ENCODE results near the gene MVB12B.

Gene MVB12B

GRCh38 chr9:126411225-126411947 is 84.8 kb downstream of the MVB12B start:
- no peak for DNase-seq

DNA sequence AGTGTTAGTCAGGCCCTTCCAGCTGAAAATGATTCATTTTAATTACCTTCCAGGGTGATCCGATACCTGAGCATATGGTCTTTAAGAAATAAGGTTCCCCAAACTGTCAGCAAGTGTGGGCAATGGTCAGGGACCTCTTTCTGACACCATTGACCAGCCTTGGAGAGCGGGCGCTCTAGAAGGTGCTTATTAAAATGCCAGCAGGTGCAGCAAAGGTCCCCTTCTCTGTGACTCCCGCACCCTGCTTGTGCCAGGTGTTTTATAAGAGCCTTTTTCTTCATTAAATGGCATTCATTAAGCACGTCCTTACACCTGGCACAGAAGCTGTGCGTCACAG is 85.3 kb downstream of the MVB12B start:
- DNase-seq = no peak

- peak in 1 of 2 donors; percentile 14 for DNase-seq
Measured at GRCh38 chr9:126412905-126413304, 86.3 kb downstream of the MVB12B start.

GRCh38 chr9:126413391-126414068 is 86.9 kb downstream of the MVB12B start:
- peak; percentile 58 to 61 for DNase-seq

- DNase-seq = no peak
Measured at GRCh38 chr9:126415741-126416370, 89.2 kb downstream of the MVB12B start.

- DNase-seq = no peak
Measured at GRCh38 chr9:126417043-126417442, 90.4 kb downstream of the MVB12B start.

- DNase-seq = no peak
Measured at GRCh38 chr9:126417684-126418083, 91.1 kb downstream of the MVB12B start.

GRCh38 chr9:126418608-126419007 is 92.0 kb downstream of the MVB12B start:
- DNase-seq = no peak

- no peak for DNase-seq
Measured at GRCh38 chr9:126419475-126419874, 92.8 kb downstream of the MVB12B start.

DNA sequence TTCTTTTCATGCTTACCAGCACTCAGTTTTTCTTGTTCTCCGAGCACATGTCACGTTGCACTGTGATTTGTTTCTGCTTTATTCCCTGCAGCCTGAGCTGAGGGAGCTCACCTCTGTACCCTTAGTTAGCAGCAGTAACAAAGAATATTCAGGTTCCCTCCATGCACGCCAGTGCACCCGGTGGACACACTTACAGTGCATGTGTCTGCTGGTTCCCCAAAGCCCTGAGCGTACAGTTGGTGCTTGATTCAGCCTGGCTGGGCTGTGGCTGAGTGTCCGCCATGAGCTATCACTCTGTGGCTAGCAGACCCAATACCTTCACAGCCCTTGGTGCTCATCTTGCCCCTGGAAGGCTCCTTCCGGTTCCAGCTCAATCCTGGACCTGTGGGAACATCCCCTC is 93.5 kb downstream of the MVB12B start:
- no peak for DNase-seq

GRCh38 chr9:126420643-126421564 is 94.3 kb downstream of the MVB12B start:
- no peak for DNase-seq

DNA sequence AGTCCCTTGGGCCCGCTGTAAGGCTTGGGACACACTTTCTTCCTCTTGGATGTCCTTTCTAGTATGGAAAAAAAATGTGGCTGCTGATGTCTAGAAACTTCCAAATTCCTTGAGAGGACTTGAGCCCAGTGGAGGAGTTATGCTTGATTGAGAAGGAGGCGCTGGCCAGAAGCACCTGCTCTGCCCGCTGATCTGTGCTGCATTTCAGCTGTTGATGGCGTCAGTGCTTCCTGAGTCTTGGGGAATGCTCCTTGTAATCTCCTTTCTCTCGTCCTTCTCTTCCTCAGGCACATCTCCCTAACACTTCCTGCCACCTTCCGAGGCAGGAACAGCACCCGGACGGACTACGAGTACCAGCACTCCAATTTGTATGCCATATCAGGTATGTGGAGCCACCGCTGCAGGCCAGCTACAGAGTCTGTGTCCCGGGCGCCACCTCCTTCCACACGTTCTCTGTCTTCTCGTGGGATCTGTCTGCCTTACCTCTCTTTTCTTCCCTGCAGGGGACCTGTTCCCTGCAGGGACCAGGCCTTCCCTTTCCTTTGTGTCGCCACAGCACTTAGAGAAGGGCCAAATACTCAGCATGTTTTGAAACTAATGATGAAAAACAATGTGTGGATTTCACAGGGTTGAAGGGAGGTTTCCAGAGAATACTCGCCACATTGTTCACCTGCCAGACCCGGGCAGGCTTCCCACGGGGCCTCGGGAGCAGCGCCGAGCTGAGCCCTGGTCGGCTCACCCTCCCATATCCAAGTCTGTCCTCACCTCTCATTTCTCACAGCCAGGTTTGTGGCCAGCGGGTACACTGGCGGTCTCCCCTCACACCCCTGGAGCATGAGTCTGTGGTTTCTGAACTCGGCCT is 95.2 kb downstream of the MVB12B start:
- no peak for DNase-seq

DNA sequence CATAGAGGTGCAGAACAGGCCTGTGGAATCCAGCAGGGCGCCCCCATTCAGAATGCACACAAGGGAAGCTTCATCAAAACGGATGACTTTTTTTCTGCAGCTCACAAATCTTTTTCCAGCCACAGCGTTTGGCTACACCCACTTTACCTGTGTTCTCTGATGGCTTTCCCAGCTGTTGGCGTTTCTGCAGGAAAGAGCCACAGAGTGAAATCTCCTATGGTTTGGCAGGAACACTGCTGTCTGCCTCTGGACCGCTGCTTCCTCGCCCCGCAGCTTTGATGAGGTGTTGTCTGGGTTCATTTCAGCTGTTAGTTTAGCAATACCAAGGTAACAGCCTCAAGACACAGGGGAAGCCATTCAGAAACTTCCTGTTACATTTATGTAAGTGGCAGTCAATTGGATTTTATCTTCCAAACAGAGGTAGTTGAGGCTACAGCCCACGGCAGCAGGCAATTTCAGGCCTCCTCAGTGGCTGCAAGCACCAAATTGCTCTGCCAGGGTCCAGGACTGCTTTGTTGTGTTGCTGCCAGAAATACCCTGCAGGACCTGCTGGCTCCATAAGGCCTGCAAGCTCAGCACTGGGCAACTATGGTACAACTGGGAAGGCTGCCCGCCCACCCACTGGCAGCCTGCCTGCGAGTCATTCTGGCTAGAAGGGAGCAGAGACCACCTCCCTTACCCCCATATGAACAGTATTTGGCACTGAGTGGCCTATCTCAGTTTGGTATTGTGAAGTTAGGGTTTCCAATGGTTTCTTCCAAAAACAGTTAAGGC is 96.7 kb downstream of the MVB12B start:
- no peak for DNase-seq

GRCh38 chr9:126423916-126424185 is 97.2 kb downstream of the MVB12B start:
- no peak for DNase-seq

- no peak for DNase-seq
Measured at GRCh38 chr9:126424511-126424910, 97.9 kb downstream of the MVB12B start.

- peak; percentile 73 to 74 for DNase-seq
Measured at GRCh38 chr9:126428534-126429175, 102.0 kb downstream of the MVB12B start.

DNA sequence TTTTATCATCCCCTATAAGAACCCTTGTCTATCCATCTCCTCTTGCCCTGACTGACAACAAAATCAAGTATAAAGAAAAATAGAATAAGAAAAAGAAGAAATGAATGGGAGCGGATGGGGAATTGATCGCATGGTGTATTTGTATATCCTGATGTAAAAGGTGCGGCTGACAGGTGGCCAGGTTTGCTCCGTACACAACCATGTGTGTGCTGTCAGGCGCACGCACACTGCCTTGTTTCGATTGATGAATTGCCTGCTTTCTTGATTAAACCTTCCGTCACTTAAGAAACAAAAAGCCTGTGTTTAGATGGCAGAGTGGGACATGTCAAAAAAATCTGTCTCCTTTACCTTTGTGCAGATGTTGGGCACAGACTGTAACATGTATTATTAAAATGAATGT is 102.6 kb downstream of the MVB12B start:
- no peak for DNase-seq

DNA sequence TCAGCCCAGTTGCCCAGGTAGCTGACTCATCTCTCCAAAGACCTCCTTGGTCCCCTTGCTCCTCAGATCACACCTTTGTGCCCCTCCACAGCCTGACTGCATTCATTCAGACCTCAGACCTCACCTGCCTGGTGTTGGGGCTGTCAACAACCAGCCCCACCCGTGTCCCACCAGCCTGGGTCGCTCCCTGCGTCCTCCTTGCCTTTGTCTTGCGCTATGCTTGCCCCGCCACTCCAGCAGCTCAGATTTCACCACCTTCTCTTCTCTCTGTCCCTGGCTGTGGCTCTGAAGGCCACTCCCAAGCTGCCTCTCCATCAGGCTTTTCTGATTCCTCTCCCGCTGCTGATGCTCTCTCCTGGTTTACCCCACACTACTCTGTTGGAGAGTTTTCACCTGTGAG is 103.5 kb downstream of the MVB12B start:
- DNase-seq = no peak

- DNase-seq = no peak
Measured at GRCh38 chr9:126431077-126431742, 104.6 kb downstream of the MVB12B start.

GRCh38 chr9:126432659-126433058 is 106.0 kb downstream of the MVB12B start:
- DNase-seq = no peak

DNA sequence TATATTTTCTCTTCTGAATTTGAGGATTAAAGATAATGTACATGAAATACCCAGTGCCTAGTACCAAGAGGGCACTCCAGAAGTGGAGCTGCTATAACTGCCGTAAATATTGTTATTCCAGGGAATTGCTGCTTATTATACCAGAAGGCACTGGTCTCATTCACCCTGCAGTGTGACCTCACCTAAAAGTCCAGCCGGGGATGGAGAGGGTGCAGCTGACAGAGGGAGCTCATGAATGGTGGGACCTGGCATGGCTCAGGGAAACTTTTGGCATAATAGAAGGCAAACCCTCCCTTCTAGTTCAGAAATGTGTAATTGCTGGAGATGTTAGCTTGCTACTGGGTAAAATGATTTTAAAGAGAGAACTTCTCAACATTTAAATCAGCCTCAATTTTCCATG is 108.5 kb downstream of the MVB12B start:
- DNase-seq = no peak

Data from inflammatory macrophage treated with lipopolysaccharide for 1 hour (primary cell).